HEK293 (cell line): ENCODE measurements around the gene STAT5B.

ENCODE experiments used
- CTCF ChIP-seq: fragments of 450-650 bp; formaldehyde crosslinking; IDR thresholded peaks from 2 replicates; pipeline ENCODE4 v1.5.1; 2016; ENCODE audit warnings: missing biosample characterization, missing genetic modification characterization
- EGR2 ChIP-seq: fragments of 450-650 bp; formaldehyde crosslinking; IDR thresholded peaks from 2 replicates; pipeline ENCODE4 v1.5.1; 2016; ENCODE audit warnings: low read depth, missing biosample characterization, missing genetic modification characterization
- SP2 ChIP-seq: fragments of 450-650 bp; formaldehyde crosslinking; IDR thresholded peaks from 2 replicates; pipeline ENCODE4 v1.5.1; 2016; ENCODE audit warnings: missing biosample characterization, missing genetic modification characterization
- SP3 ChIP-seq: fragments of 450-650 bp; formaldehyde crosslinking; IDR thresholded peaks from 2 replicates; pipeline ENCODE4 v1.5.1; 2016; ENCODE audit warnings: missing biosample characterization, missing genetic modification characterization
- YY2 ChIP-seq: fragments of 450-650 bp; formaldehyde crosslinking; IDR thresholded peaks from 2 replicates; pipeline ENCODE4 v1.5.1; 2016; ENCODE audit warnings: missing biosample characterization, missing genetic modification characterization
- ZBTB44 ChIP-seq: fragments of 450-650 bp; IDR thresholded peaks from 2 replicates; pipeline ENCODE4 v1.5.1; 2018; ENCODE audit warnings: missing biosample characterization, mild to moderate bottlenecking, missing genetic modification characterization
- ZFHX2 ChIP-seq: fragments of 450-650 bp; formaldehyde crosslinking; conservative IDR thresholded peaks from 2 replicates; pipeline ENCODE4 v1.5.1; 2016; ENCODE audit warnings: missing biosample characterization, missing genetic modification characterization
- ZNF2 ChIP-seq: fragments of 450-650 bp; formaldehyde crosslinking; IDR thresholded peaks from 2 replicates; pipeline ENCODE4 v1.5.1; 2016; ENCODE audit warnings: missing biosample characterization, missing genetic modification characterization
- ZNF24 ChIP-seq: fragments of 450-650 bp; formaldehyde crosslinking; IDR thresholded peaks from 2 replicates; pipeline ENCODE4 v1.5.1; 2016; ENCODE audit warnings: missing biosample characterization, missing genetic modification characterization
- ZNF341 ChIP-seq: fragments of 450-650 bp; formaldehyde crosslinking; IDR thresholded peaks from 2 replicates; pipeline ENCODE4; 2016; ENCODE audit warnings: low read depth, missing biosample characterization, missing genetic modification characterization
- ZNF398 ChIP-seq: fragments of 450-650 bp; formaldehyde crosslinking; IDR thresholded peaks from 2 replicates; pipeline ENCODE4 v1.5.1; 2017; ENCODE audit warnings: missing biosample characterization, missing genetic modification characterization
- ZNF404 ChIP-seq: fragments of 450-650 bp; formaldehyde crosslinking; IDR thresholded peaks from 2 replicates; pipeline ENCODE4 v1.5.1; 2017; ENCODE audit warnings: missing biosample characterization, missing genetic modification characterization
- ZNF830 ChIP-seq: fragments of 450-650 bp; IDR thresholded peaks from 2 replicates; pipeline ENCODE4 v1.5.0; 2018; ENCODE audit warnings: missing biosample characterization, missing genetic modification characterization, low read depth, mild to moderate bottlenecking, moderate library complexity
- ZSCAN5A ChIP-seq: fragments of 450-650 bp; formaldehyde crosslinking; IDR thresholded peaks from 2 replicates; pipeline ENCODE4 v1.5.1; 2016; ENCODE audit warnings: missing biosample characterization, missing genetic modification characterization
- TF ChIP-seq, protein P1 (sequence below): fragments of 450-650 bp; formaldehyde crosslinking; IDR thresholded peaks from 2 replicates; pipeline ENCODE4 v1.5.1; 2016; ENCODE audit warnings: missing biosample characterization, missing genetic modification characterization, borderline replicate concordance
- TF ChIP-seq, protein P2 (sequence below): fragments of 450-650 bp; formaldehyde crosslinking; IDR thresholded peaks from 2 replicates; pipeline ENCODE4 v1.5.1; 2016; ENCODE audit warnings: missing biosample characterization, missing genetic modification characterization
- TF ChIP-seq, protein P3 (sequence below): fragments of 450-650 bp; formaldehyde crosslinking; IDR thresholded peaks from 2 replicates; pipeline ENCODE4 v1.5.1; 2017; ENCODE audit warnings: missing biosample characterization, mild to moderate bottlenecking, missing genetic modification characterization, moderate library complexity
- TF ChIP-seq, protein P4 (sequence below): fragments of 450-650 bp; formaldehyde crosslinking; IDR thresholded peaks from 2 replicates; pipeline ENCODE4 v1.5.0; 2017; ENCODE audit warnings: missing biosample characterization, missing genetic modification characterization, borderline replicate concordance

Gene STAT5B

GRCh38 chr17:42183741-42184711 is 92.2 kb downstream of the STAT5B start (continued):
- no peak for TF ChIP-seq ZNF830 (tag by site-specific recombination)
- TF ChIP-seq, protein P1, sequence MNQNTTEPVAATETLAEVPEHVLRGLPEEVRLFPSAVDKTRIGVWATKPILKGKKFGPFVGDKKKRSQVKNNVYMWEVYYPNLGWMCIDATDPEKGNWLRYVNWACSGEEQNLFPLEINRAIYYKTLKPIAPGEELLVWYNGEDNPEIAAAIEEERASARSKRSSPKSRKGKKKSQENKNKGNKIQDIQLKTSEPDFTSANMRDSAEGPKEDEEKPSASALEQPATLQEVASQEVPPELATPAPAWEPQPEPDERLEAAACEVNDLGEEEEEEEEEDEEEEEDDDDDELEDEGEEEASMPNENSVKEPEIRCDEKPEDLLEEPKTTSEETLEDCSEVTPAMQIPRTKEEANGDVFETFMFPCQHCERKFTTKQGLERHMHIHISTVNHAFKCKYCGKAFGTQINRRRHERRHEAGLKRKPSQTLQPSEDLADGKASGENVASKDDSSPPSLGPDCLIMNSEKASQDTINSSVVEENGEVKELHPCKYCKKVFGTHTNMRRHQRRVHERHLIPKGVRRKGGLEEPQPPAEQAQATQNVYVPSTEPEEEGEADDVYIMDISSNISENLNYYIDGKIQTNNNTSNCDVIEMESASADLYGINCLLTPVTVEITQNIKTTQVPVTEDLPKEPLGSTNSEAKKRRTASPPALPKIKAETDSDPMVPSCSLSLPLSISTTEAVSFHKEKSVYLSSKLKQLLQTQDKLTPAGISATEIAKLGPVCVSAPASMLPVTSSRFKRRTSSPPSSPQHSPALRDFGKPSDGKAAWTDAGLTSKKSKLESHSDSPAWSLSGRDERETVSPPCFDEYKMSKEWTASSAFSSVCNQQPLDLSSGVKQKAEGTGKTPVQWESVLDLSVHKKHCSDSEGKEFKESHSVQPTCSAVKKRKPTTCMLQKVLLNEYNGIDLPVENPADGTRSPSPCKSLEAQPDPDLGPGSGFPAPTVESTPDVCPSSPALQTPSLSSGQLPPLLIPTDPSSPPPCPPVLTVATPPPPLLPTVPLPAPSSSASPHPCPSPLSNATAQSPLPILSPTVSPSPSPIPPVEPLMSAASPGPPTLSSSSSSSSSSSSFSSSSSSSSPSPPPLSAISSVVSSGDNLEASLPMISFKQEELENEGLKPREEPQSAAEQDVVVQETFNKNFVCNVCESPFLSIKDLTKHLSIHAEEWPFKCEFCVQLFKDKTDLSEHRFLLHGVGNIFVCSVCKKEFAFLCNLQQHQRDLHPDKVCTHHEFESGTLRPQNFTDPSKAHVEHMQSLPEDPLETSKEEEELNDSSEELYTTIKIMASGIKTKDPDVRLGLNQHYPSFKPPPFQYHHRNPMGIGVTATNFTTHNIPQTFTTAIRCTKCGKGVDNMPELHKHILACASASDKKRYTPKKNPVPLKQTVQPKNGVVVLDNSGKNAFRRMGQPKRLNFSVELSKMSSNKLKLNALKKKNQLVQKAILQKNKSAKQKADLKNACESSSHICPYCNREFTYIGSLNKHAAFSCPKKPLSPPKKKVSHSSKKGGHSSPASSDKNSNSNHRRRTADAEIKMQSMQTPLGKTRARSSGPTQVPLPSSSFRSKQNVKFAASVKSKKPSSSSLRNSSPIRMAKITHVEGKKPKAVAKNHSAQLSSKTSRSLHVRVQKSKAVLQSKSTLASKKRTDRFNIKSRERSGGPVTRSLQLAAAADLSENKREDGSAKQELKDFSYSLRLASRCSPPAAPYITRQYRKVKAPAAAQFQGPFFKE (tag by site-specific recombination): no peak
- no peak for TF ChIP-seq ZSCAN5A (tag by site-specific recombination)
- TF ChIP-seq, protein P2, sequence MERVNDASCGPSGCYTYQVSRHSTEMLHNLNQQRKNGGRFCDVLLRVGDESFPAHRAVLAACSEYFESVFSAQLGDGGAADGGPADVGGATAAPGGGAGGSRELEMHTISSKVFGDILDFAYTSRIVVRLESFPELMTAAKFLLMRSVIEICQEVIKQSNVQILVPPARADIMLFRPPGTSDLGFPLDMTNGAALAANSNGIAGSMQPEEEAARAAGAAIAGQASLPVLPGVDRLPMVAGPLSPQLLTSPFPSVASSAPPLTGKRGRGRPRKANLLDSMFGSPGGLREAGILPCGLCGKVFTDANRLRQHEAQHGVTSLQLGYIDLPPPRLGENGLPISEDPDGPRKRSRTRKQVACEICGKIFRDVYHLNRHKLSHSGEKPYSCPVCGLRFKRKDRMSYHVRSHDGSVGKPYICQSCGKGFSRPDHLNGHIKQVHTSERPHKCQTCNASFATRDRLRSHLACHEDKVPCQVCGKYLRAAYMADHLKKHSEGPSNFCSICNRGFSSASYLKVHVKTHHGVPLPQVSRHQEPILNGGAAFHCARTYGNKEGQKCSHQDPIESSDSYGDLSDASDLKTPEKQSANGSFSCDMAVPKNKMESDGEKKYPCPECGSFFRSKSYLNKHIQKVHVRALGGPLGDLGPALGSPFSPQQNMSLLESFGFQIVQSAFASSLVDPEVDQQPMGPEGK (tag by site-specific recombination): peak; percentile 32; the same call in 1 of the 2 replicates
- no peak for TF ChIP-seq YY2 (tag by site-specific recombination)
- no peak for TF ChIP-seq ZNF404
- TF ChIP-seq ZNF24 (tag by site-specific recombination): no peak
- TF ChIP-seq, protein P3, sequence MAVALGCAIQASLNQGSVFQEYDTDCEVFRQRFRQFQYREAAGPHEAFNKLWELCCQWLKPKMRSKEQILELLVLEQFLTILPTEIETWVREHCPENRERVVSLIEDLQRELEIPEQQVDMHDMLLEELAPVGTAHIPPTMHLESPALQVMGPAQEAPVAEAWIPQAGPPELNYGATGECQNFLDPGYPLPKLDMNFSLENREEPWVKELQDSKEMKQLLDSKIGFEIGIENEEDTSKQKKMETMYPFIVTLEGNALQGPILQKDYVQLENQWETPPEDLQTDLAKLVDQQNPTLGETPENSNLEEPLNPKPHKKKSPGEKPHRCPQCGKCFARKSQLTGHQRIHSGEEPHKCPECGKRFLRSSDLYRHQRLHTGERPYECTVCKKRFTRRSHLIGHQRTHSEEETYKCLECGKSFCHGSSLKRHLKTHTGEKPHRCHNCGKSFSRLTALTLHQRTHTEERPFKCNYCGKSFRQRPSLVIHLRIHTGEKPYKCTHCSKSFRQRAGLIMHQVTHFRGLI (tag by site-specific recombination): no peak
- peak; percentile 18; the same call in 1 of the 2 replicates for TF ChIP-seq ZFHX2 (tag by site-specific recombination)
- no peak for TF ChIP-seq ZNF2 (tag by site-specific recombination)
- no peak for TF ChIP-seq SP2
- TF ChIP-seq, protein P4, sequence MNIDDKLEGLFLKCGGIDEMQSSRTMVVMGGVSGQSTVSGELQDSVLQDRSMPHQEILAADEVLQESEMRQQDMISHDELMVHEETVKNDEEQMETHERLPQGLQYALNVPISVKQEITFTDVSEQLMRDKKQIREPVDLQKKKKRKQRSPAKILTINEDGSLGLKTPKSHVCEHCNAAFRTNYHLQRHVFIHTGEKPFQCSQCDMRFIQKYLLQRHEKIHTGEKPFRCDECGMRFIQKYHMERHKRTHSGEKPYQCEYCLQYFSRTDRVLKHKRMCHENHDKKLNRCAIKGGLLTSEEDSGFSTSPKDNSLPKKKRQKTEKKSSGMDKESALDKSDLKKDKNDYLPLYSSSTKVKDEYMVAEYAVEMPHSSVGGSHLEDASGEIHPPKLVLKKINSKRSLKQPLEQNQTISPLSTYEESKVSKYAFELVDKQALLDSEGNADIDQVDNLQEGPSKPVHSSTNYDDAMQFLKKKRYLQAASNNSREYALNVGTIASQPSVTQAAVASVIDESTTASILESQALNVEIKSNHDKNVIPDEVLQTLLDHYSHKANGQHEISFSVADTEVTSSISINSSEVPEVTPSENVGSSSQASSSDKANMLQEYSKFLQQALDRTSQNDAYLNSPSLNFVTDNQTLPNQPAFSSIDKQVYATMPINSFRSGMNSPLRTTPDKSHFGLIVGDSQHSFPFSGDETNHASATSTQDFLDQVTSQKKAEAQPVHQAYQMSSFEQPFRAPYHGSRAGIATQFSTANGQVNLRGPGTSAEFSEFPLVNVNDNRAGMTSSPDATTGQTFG (tag by site-specific recombination): no peak
- TF ChIP-seq ZNF398: no peak
- no peak for TF ChIP-seq SP3 (tag by site-specific recombination)
- TF ChIP-seq CTCF (tag by site-specific recombination): peak; percentile 50; the same call in 1 of the 2 replicates
- TF ChIP-seq ZNF341 (tag by site-specific recombination): peak; percentile 58
- no peak for TF ChIP-seq ZBTB44 (tag by site-specific recombination)
- TF ChIP-seq EGR2 (tag by site-specific recombination): 0 out of 2 replicates have a peak, but pooled peaks have one; percentile 25
